Peyer's patch (tissue), 4 donors: Measurements from ENCODE around the gene PNPLA8. TPM values are rescaled to one million over a fixed set of nuclear protein-coding genes. Genes with fewer than 3 reads are reported as not detected.
"Not testable (repeated sequence)": the region's sequence is repeated elsewhere in the genome, so short reads cannot be mapped to it uniquely, and the experiment has no call there.

Experiments used
- DNase-seq, 3 donors: peaks; one replicate each; pipeline ENCODE4 v3.0.0-alpha.2; 2017 to 2019
- H3K27ac ChIP-seq, 4 donors: fragments of 200-600 bp; sonication (generic); one replicate each; pipeline ENCODE4 v1.5.1; 2016 to 2019
- H3K27me3 ChIP-seq, 2 donors: fragments of 200-600 bp; sonication (generic); one replicate each; pipeline ENCODE4 v1.5.1; 2019
- H3K36me3 ChIP-seq, 3 donors: fragments of 200-600 bp; sonication (generic); one replicate each; pipeline ENCODE4 v1.5.1; 2016 to 2019
- H3K4me1 ChIP-seq, 4 donors: fragments of 200-600 bp; sonication (generic); one replicate each; pipeline ENCODE4 v1.5.1; 2016 to 2019
- H3K4me3 ChIP-seq, 4 donors: fragments of 200-600 bp; sonication (generic); 1 replicate in 3 of 4; 2 replicates in 1 of 4; pipeline ENCODE4 v1.5.1; 2016 to 2019; ENCODE audit warnings: mild to moderate bottlenecking in 1 of 4
- H3K9me3 ChIP-seq, 4 donors: fragments of 200-600 bp; sonication (generic); one replicate each; pipeline ENCODE4 v1.5.1; 2016 to 2019; ENCODE audit warnings: mild to moderate bottlenecking in 1 of 4
- POLR2A ChIP-seq, 2 donors: fragments of 450-650 bp; IDR thresholded peaks; one replicate each; pipeline ENCODE4 v1.5.1; 2017; ENCODE audit warnings: antibody characterized with exemption in 2 of 2, mild to moderate bottlenecking in 2 of 2, moderate library complexity in 2 of 2
- total RNA-seq, 4 donors: library from RNA; depleted of rRNA; stranded (reverse); fragments of >200 nt; gene quantifications; one replicate each; pipeline ENCODE4 v1.1.0, GENCODE V29; 2016
- TF ChIP-seq, protein P1 (sequence below), 6 experiments: fragments of 450-650 bp in 4 of 6; fragments of 200-600 bp in 2 of 6; sonication (generic) in 1 of 6; IDR thresholded peaks; one replicate each; pipeline ENCODE4 v1.5.1; 2017 to 2019; ENCODE audit warnings: antibody characterized with exemption in 6 of 6, mild to moderate bottlenecking in 3 of 6, moderate library complexity in 1 of 6

Gene PNPLA8
- total RNA-seq, 4 donors from 2014 or later, result 8.9 to 28.9 (median 20.1) TPM

DNA sequence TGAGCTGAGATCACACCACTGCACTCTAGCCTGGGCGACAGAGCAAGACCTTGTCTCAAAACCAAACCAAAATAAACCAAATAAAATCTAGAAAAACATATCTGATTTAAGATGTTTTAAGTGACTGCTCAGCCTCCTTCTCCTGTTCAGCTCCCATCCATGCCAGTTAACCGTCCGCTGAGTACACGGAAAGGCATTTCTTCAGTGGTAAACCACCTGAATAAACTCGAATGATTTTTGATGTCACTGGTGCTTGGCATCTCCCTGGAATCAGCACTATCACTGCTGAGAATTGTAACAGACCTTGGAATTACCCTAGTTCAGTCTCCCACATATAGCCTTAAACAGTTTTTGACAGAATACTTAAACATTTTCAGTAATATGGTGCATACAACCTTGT lies 45.6 kb downstream of the PNPLA8 start:
- H3K36me3 ChIP-seq, result peaks cover 0 to 37% (median 0%) of the 10 kb centered on the region in 3 donors
- no peak for TF ChIP-seq POLR2A (IDR thresholded peaks at IDR 0.05)
- TF ChIP-seq, protein P1, sequence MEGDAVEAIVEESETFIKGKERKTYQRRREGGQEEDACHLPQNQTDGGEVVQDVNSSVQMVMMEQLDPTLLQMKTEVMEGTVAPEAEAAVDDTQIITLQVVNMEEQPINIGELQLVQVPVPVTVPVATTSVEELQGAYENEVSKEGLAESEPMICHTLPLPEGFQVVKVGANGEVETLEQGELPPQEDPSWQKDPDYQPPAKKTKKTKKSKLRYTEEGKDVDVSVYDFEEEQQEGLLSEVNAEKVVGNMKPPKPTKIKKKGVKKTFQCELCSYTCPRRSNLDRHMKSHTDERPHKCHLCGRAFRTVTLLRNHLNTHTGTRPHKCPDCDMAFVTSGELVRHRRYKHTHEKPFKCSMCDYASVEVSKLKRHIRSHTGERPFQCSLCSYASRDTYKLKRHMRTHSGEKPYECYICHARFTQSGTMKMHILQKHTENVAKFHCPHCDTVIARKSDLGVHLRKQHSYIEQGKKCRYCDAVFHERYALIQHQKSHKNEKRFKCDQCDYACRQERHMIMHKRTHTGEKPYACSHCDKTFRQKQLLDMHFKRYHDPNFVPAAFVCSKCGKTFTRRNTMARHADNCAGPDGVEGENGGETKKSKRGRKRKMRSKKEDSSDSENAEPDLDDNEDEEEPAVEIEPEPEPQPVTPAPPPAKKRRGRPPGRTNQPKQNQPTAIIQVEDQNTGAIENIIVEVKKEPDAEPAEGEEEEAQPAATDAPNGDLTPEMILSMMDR (IDR thresholded peaks at IDR 0.05), result no peak
- H3K4me1 ChIP-seq, result no peaks in the 10 kb centered on the region
- DNase-seq, result no peak
- no peaks in the 10 kb centered on the region for H3K27me3 ChIP-seq
- H3K27ac ChIP-seq, result no peak overlapping the region
- H3K4me3 ChIP-seq, result no peak overlapping the region
- H3K9me3 ChIP-seq, result no peaks in the 10 kb centered on the region

DNA sequence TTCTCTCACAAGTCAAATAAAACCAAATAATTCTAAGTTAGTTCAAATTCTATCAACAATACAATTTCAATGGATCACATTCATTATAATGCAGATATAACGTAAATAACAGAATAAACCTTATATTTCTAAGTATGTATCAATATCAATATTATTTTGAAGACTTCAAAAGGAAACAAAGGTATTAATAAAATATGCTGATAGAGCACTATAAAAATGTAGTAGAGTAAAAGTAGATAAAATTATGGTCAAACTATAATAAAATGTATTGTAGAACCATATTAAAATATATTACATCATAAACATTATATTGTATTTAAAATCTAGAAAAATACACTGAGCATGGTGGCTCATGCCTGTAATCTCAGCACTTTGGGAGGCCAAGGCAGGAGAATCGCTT lies 46.2 kb downstream of the PNPLA8 start:
- no peaks in the 10 kb centered on the region for H3K4me1 ChIP-seq
- TF ChIP-seq, protein P1 (IDR thresholded peaks at IDR 0.05), result no peak
- TF ChIP-seq POLR2A (IDR thresholded peaks at IDR 0.05), result no peak
- peaks cover 0 to 42% (median 0%) of the 10 kb centered on the region in 3 donors for H3K36me3 ChIP-seq
- H3K4me3 ChIP-seq, result no peak overlapping the region
- H3K27ac ChIP-seq, result no peak overlapping the region
- DNase-seq, result no peak
- no peaks in the 10 kb centered on the region for H3K27me3 ChIP-seq
- no peaks in the 10 kb centered on the region for H3K9me3 ChIP-seq

DNA sequence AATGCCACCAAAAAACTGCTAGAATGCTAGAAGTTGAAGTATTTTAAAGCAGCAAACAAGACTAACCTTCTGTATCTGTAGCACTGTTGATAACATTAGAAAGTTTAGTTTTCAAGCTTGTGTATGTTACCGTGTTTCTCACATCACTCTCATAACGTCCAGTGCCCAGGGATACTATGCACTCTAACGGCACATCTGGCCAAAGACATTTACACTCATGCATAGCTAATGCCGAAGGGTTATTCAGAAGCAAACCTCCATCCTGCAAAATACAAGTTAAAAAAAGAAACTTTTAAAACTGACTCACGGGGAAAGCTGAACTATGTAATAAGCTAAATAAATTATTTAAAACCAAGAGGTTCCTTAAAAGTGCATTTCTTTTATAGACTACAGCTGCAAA lies 46.8 kb downstream of the PNPLA8 start:
- TF ChIP-seq, protein P1 (IDR thresholded peaks at IDR 0.05), result no peak
- no peak for TF ChIP-seq POLR2A (IDR thresholded peaks at IDR 0.05)
- Histone ChIP-seq H3K4me3 (no peak overlapping the region), H3K27me3 (no peaks in the 10 kb centered on the region), H3K27ac (no peak overlapping the region), H3K9me3 (no peaks in the 10 kb centered on the region), H3K4me1 (no peaks in the 10 kb centered on the region), H3K36me3 (peaks cover 0 to 45% (median 0%) of the 10 kb centered on the region in 3 donors)
- no peak for DNase-seq

DNA sequence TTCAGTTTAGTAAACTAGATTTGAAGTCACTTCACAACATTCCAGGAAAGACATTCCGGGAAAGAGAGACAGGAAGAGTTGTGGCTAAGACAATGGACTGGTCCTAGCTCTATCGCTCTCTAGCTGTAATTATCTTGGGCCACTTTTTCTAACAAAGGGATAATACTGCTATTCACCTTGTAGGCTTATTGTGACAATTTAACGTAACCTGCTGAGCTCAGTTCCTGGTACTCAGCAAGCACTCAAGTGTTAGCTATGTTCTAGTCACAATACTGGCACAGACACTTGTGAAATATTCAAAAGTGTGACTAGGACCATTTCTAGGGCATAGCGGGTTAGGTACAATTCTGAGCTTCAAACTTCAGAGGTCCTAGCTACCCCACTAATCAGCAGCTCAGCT lies 57.7 kb downstream of the PNPLA8 start:
- Histone ChIP-seq H3K4me1 (no peaks in the 10 kb centered on the region), H3K4me3 (no peak overlapping the region), H3K27me3 (no peaks in the 10 kb centered on the region), H3K27ac (no peak overlapping the region), H3K9me3 (no peaks in the 10 kb centered on the region), H3K36me3 (no peaks in the 10 kb centered on the region)
- no peak for DNase-seq
- TF ChIP-seq, protein P1 (IDR thresholded peaks at IDR 0.05), result no peak
- TF ChIP-seq POLR2A (IDR thresholded peaks at IDR 0.05), result no peak

DNA sequence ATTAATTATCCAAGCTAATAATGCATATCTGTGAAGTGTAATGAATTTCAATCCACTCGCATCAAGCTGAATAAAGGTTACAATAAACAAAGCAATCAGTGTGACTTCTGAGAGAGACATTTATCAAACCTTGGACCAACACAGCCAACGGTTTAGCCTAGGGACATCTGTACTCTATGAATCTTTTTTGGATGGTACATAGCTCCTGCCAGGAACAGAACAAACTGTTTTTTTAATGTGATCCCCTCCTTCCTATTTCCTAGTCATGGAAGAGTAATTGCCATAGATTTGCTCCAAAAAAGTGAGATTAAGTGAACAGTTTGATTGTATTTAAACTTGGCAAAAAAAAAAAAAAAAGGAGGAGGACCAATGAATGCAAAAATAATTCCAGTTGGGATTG lies 58.5 kb downstream of the PNPLA8 start:
- Histone ChIP-seq H3K4me1 (no peaks in the 10 kb centered on the region), H3K9me3 (no peaks in the 10 kb centered on the region), H3K4me3 (no peak overlapping the region), H3K27me3 (no peaks in the 10 kb centered on the region), H3K27ac (no peak overlapping the region), H3K36me3 (no peaks in the 10 kb centered on the region)
- TF ChIP-seq POLR2A (IDR thresholded peaks at IDR 0.05), result no peak
- TF ChIP-seq, protein P1 (IDR thresholded peaks at IDR 0.05), result no peak
- DNase-seq, result no peak

DNA sequence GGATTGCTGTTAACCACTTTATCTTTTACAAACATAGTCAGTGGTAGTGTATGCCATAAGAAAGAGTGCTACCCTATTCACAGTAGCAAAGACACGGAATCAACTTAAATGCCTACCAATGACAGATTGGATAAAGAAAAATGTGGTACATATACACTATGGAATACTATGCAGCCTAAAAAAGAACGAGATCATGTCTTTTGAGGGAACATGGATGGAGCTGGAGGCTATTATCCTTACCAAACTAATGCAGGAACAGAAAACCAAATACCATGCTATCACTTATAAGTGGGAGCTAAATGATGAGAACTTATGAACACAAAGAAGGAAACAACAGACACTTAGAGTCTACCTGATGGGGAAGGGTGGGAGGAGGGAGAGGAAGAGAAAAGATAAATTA lies 59.6 kb downstream of the PNPLA8 start:
- not testable (repeated sequence) for H3K27ac ChIP-seq, H3K4me3 ChIP-seq, H3K4me1 ChIP-seq, H3K9me3 ChIP-seq, H3K36me3 ChIP-seq, H3K27me3 ChIP-seq, DNase-seq
